Calu3 (cell line): ENCODE data around the gene CENPA. TPM values are rescaled to one million over a fixed set of nuclear protein-coding genes. Genes with fewer than 3 reads are reported as not detected.
A peak's percentile ranks its signal among the peaks of the same experiment; 100 is the strongest.

Experiments
- Bru-seq: library from RNA; stranded (reverse); fragments of 400-500 nt; gene quantifications from one replicate; lab custom pipeline; 2021; lab: Mats Ljungman, UMichigan
- BruChase-seq, 2 experiments: library from RNA; stranded (reverse); fragments of 400-500 nt; gene quantifications; one replicate each; lab custom pipeline; 2021; lab: Mats Ljungman, UMichigan
- BruUV-seq: library from RNA; stranded (reverse); fragments of 400-500 nt; replicated peaks from 2 replicates; lab custom pipeline; 2021; lab: Mats Ljungman, UMichigan
- CTCF ChIA-PET: fragments of 300-600 bp; sonication (Branson Sonifier 250); formaldehyde crosslinking; loops from one replicate; lab custom pipeline; 2022; ENCODE audit warnings: antibody characterized with exemption; lab: Charles Lee
- DNase-seq: peaks from one replicate; pipeline ENCODE4 v3.0.0; 2022
- H3K27ac Mint-ChIP-seq: one replicate; pipeline ENCODE4 v1.8.0; 2022; ENCODE audit warnings: mixed read lengths; ENCODE audit not compliant: unreplicated experiment
- H3K27me3 Mint-ChIP-seq: one replicate; pipeline ENCODE4 v1.8.0; 2022; ENCODE audit warnings: mixed read lengths; ENCODE audit not compliant: unreplicated experiment
- H3K36me3 Mint-ChIP-seq: one replicate; pipeline ENCODE4 v1.8.0; 2022; ENCODE audit warnings: mild to moderate bottlenecking, moderate library complexity, mixed read lengths; ENCODE audit not compliant: insufficient read depth, unreplicated experiment
- H3K4me1 Mint-ChIP-seq: one replicate; pipeline ENCODE4 v1.8.0; 2022; ENCODE audit warnings: mild to moderate bottlenecking, low read depth, mixed read lengths; ENCODE audit not compliant: unreplicated experiment
- H3K4me3 Mint-ChIP-seq: one replicate; pipeline ENCODE4 v1.8.0; 2022; ENCODE audit warnings: mild to moderate bottlenecking, low read depth, moderate library complexity, mixed read lengths; ENCODE audit not compliant: unreplicated experiment
- H3K9me3 Mint-ChIP-seq: one replicate; pipeline ENCODE4 v1.8.0; 2022; ENCODE audit warnings: low read depth, mixed read lengths; ENCODE audit not compliant: unreplicated experiment
- intact Hi-C: fragments of 100-400 bp; cut with micrococcal nuclease; formaldehyde crosslinking; loops from one replicate; pipeline ENCODE4 v1.10.0; 2022; ENCODE audit not compliant: unreplicated experiment
- long read RNA-seq: library from polyadenylated mRNA; stranded (forward); transcript quantifications from one replicate; pipeline ENCODE4 v2.0.0, GENCODE V29; 2022
- total RNA-seq: library from RNA; stranded (reverse); gene quantifications from 2 replicates; pipeline ENCODE4 v1.2.3, GENCODE V29; 2022
- TF ChIP-seq, protein P1 (sequence below): fragments of 200-600 bp; IDR thresholded peaks from one replicate; pipeline ENCODE4 v1.8.0; 2022; ENCODE audit warnings: antibody characterized with exemption; ENCODE audit not compliant: unreplicated experiment

CENPA gene
- 23.4 and 33.2 TPM in 2 replicates for total RNA-seq
- percentile 79 among the genes with signal in this experiment for Bru-seq, nascent RNA
- percentile 80 among the genes with signal in this experiment for BruChase-seq, experiment 1, labeled RNA remaining after a 6-hour chase
- percentile 87 among the genes with signal in this experiment for BruChase-seq, experiment 2, labeled RNA remaining after a 2-hour chase
- long read RNA-seq, transcript CENPA-202 (5 exons, 1,452 nt): major isoform, 50 of 76 reads
- long read RNA-seq, transcript CENPA-204 (6 exons, 745 nt): minor isoform, 5 of 76 reads
- long read RNA-seq, partial matches to known transcripts: 4 of 76 reads
- long read RNA-seq, other reads (novel, unspliced or antisense): 13 of 76 reads

- intact Hi-C loops: no loop called here
- H3K4me1 Mint-ChIP-seq: peaks cover 27% of the 10 kb centered on the region
Observed at GRCh38 chr2:26785431-26786206, at the start of gene CENPA. TSS of gene CENPA (plus strand) at chr2:26786056. CDS start at chr2:26786197, 141 bp downstream.

GRCh38 chr2:26737221-26737620, 48.6 kb upstream of the CENPA start:
- no peak for DNase-seq
- Mint-ChIP-seq H3K9me3 (no peaks in the 10 kb centered on the region), H3K4me3 (no peak overlapping the region), H3K4me1 (no peaks in the 10 kb centered on the region), H3K36me3 (no peaks in the 10 kb centered on the region), H3K27me3 (peaks cover 79% of the 10 kb centered on the region), H3K27ac (no peak overlapping the region)
- CTCF ChIA-PET: no interaction called here
- TF ChIP-seq, protein P1, sequence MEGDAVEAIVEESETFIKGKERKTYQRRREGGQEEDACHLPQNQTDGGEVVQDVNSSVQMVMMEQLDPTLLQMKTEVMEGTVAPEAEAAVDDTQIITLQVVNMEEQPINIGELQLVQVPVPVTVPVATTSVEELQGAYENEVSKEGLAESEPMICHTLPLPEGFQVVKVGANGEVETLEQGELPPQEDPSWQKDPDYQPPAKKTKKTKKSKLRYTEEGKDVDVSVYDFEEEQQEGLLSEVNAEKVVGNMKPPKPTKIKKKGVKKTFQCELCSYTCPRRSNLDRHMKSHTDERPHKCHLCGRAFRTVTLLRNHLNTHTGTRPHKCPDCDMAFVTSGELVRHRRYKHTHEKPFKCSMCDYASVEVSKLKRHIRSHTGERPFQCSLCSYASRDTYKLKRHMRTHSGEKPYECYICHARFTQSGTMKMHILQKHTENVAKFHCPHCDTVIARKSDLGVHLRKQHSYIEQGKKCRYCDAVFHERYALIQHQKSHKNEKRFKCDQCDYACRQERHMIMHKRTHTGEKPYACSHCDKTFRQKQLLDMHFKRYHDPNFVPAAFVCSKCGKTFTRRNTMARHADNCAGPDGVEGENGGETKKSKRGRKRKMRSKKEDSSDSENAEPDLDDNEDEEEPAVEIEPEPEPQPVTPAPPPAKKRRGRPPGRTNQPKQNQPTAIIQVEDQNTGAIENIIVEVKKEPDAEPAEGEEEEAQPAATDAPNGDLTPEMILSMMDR: no peak
- intact Hi-C loops: no loop called here
- no TSS peak for BruUV-seq

More at GRCh38 chr2:26785431-26786206, at the start of gene CENPA:
- Mint-ChIP-seq H3K9me3 (peaks cover 4% of the 10 kb centered on the region), H3K27ac (peak within 1 kb of the TSS; percentile 85), H3K27me3 (no peaks in the 10 kb centered on the region), H3K36me3 (peaks cover 51% of the 10 kb centered on the region), H3K4me3 (peak within 1 kb of the TSS; percentile 75)
- peak; percentile 95 for DNase-seq
- BruUV-seq: no TSS peak
- CTCF ChIA-PET: interaction anchor here (0.6 to 1.0 kb wide), 2 partner anchors 17 to 231 kb away, joined by 3 read pairs; no protein-coding TSS in a partner anchor
- TF ChIP-seq, protein P1: peak; percentile 25

DNA sequence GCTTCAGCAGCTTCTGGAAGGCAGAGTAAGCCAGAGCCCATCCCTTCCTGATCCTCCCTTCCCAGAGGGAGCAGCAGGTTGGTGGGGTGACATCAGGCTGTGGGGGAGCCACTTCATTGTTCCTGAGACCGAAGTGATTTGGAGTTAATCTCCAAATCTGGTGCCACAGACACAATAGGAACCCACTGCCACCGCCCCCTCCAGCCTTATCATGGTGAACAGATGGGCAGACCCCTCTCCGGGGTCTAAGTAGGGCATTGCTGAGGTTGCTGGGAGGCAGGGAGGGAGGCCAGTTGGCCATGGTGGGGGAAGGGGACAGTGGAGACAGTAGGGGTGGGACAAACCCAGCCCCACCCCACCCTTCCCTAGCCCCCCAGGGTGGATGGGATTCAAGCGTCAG, 47.4 kb upstream of the CENPA start:
- H3K36me3 Mint-ChIP-seq: no peaks in the 10 kb centered on the region
- CTCF ChIA-PET: no interaction called here

GRCh38 chr2:26739514-26739913, 46.3 kb upstream of the CENPA start:
- CTCF ChIA-PET: interaction anchor here (0.6 kb wide), 1 partner anchor 60 kb away, joined by 6 read pairs; no protein-coding TSS in a partner anchor
- DNase-seq: no peak
- Mint-ChIP-seq H3K4me3 (no peak overlapping the region), H3K4me1 (no peaks in the 10 kb centered on the region), H3K27me3 (peaks cover 56% of the 10 kb centered on the region), H3K27ac (no peak overlapping the region), H3K9me3 (no peaks in the 10 kb centered on the region), H3K36me3 (no peaks in the 10 kb centered on the region)
- no TSS peak for BruUV-seq
- intact Hi-C loops: no loop called here
- TF ChIP-seq, protein P1: no peak

More for the DNA sequence above, 47.4 kb upstream of the CENPA start:
- Mint-ChIP-seq H3K27ac (no peak overlapping the region), H3K4me3 (no peak overlapping the region), H3K4me1 (no peaks in the 10 kb centered on the region), H3K9me3 (no peaks in the 10 kb centered on the region), H3K27me3 (peaks cover 67% of the 10 kb centered on the region)
- intact Hi-C loops: no loop called here
- BruUV-seq: no TSS peak
- no peak for DNase-seq
- TF ChIP-seq, protein P1: no peak
